MM.1S (cell line): ENCODE results near the gene PTGES3.

Experiments
- DNase-seq: peaks from one replicate; pipeline ENCODE4 v3.0.0-alpha.2; 2015
- H2AFZ ChIP-seq: fragments of 300-600 bp; sonication (generic); 2 replicates; pipeline ENCODE4 v1.6.0; 2016; ENCODE audit warnings: antibody characterized with exemption, low read length
- H3F3A ChIP-seq: fragments of 300-600 bp; sonication (generic); 2 replicates; pipeline ENCODE4 v1.6.1; 2016; ENCODE audit warnings: mild to moderate bottlenecking, antibody characterized with exemption, low read length, moderate library complexity, mixed read lengths; ENCODE audit not compliant: insufficient read depth
- H3K27ac ChIP-seq: fragments of 300-600 bp; sonication (generic); 2 replicates; pipeline ENCODE4 v1.5.1; 2016; ENCODE audit warnings: mild to moderate bottlenecking, low read length
- H3K27me3 ChIP-seq: fragments of 300-600 bp; sonication (generic); replicated peaks from 2 replicates; pipeline ENCODE4 v1.6.0; 2016; ENCODE audit warnings: low read length; ENCODE audit not compliant: insufficient read depth
- H3K36me3 ChIP-seq: fragments of 300-600 bp; sonication (generic); replicated peaks from 2 replicates; pipeline ENCODE4 v1.6.1; 2016; ENCODE audit warnings: mild to moderate bottlenecking, low read length, mixed read lengths; ENCODE audit not compliant: insufficient read depth
- H3K4me1 ChIP-seq: fragments of 300-600 bp; sonication (generic); 2 replicates; pipeline ENCODE4 v1.6.1; 2016; ENCODE audit warnings: low read length, mixed read lengths
- H3K4me2 ChIP-seq: fragments of 300-600 bp; sonication (generic); 2 replicates; pipeline ENCODE4 v1.6.0; 2016; ENCODE audit warnings: low read depth, low read length
- H3K4me3 ChIP-seq: fragments of 300-600 bp; sonication (generic); 2 replicates; pipeline ENCODE4 v1.5.1; 2016; ENCODE audit warnings: low read length, mixed read lengths
- H3K79me2 ChIP-seq: fragments of 300-600 bp; sonication (generic); 2 replicates; pipeline ENCODE4 v1.6.1; 2016; ENCODE audit warnings: mixed run types, low read length, mixed read lengths
- H3K9ac ChIP-seq: fragments of 300-600 bp; sonication (generic); 2 replicates; pipeline ENCODE4 v1.6.1; 2016; ENCODE audit warnings: low read length, mixed read lengths
- H3K9me2 ChIP-seq: fragments of 300-600 bp; sonication (generic); replicated peaks from 2 replicates; pipeline ENCODE4 v1.6.1; 2016; ENCODE audit warnings: mild to moderate bottlenecking, low read length, mixed read lengths; ENCODE audit not compliant: insufficient read depth
- H3K9me3 ChIP-seq: fragments of 300-600 bp; sonication (generic); replicated peaks from 2 replicates; pipeline ENCODE4 v1.6.1; 2016; ENCODE audit warnings: mild to moderate bottlenecking, low read length, mixed read lengths; ENCODE audit not compliant: insufficient read depth
- H4K20me1 ChIP-seq: fragments of 300-600 bp; sonication (generic); 2 replicates; pipeline ENCODE4 v1.6.1; 2016; ENCODE audit warnings: mild to moderate bottlenecking, low read length, moderate library complexity, mixed read lengths; ENCODE audit not compliant: insufficient read depth
- CTCF ChIP-seq: fragments of 300-600 bp; sonication (generic); IDR thresholded peaks from 2 replicates; pipeline ENCODE4 v1.5.1; 2016; ENCODE audit warnings: antibody characterized with exemption, low read length, mixed read lengths
- EZH2 ChIP-seq: fragments of 300-600 bp; sonication (generic); optimal IDR thresholded peaks from 2 replicates; pipeline ENCODE3; 2017; ENCODE audit warnings: low read depth, mild to moderate bottlenecking, antibody characterized with exemption, low read length, mixed read lengths
- EZH2phosphoT487 ChIP-seq: fragments of 300-600 bp; sonication (generic); IDR thresholded peaks from 2 replicates; pipeline ENCODE4 v1.6.1; 2018; ENCODE audit warnings: antibody characterized with exemption, low read length

PTGES3 gene

GRCh38 chr12:56629459-56630179, 58.5 kb downstream of the PTGES3 start:
- Histone ChIP-seq H3K4me1 (peaks cover 36% of the 10 kb centered on the region), H3K9me2 (no peaks in the 10 kb centered on the region), H3K9me3 (no peaks in the 10 kb centered on the region), H3K79me2 (peaks cover 100% of the 10 kb centered on the region), H3F3A (peaks cover 41% of the 10 kb centered on the region), H4K20me1 (peaks cover 10% of the 10 kb centered on the region; the same call in 1 of the 2 replicates), H3K27me3 (no peaks in the 10 kb centered on the region), H3K36me3 (no peaks in the 10 kb centered on the region; the same call in 1 of the 2 replicates), H3K27ac (peak overlapping the region; percentile 85), H3K4me3 (peak overlapping the region; percentile 79), H3K9ac (peak overlapping the region; percentile 91), H2AFZ (peak overlapping the region; percentile 28; the same call in 1 of the 2 replicates), H3K4me2 (peak overlapping the region; percentile 79)
- DNase-seq, result peak; percentile 22
- TF ChIP-seq EZH2phosphoT487 (no peak), CTCF (no peak), EZH2 (no peak)

GRCh38 chr12:56628671-56629458, 59.2 kb downstream of the PTGES3 start:
- peak overlapping the region; percentile 79 for H3K4me3 ChIP-seq
- no peak overlapping the region for H2AFZ ChIP-seq
- no peaks in the 10 kb centered on the region for H3K9me2 ChIP-seq
- no peaks in the 10 kb centered on the region; the same call in 1 of the 2 replicates for H3K36me3 ChIP-seq
- H3K9me3 ChIP-seq, result no peaks in the 10 kb centered on the region
- H3K4me1 ChIP-seq, result peaks cover 36% of the 10 kb centered on the region
- TF ChIP-seq CTCF, result no peak
- TF ChIP-seq EZH2, result no peak
- no peak for TF ChIP-seq EZH2phosphoT487
- peak overlapping the region; percentile 79 for H3K4me2 ChIP-seq
- no peaks in the 10 kb centered on the region for H3K27me3 ChIP-seq
- DNase-seq, result peak; percentile 89
- H3K9ac ChIP-seq, result peak overlapping the region; percentile 91
- H4K20me1 ChIP-seq, result peaks cover 17% of the 10 kb centered on the region
- peaks cover 36% of the 10 kb centered on the region for H3F3A ChIP-seq
- H3K27ac ChIP-seq, result peak overlapping the region; percentile 85
- peaks cover 100% of the 10 kb centered on the region for H3K79me2 ChIP-seq

- H3F3A ChIP-seq, result peaks cover 26% of the 10 kb centered on the region
- no peaks in the 10 kb centered on the region for H3K9me2 ChIP-seq
- peaks cover 16% of the 10 kb centered on the region for H3K4me1 ChIP-seq
- peaks cover 100% of the 10 kb centered on the region for H3K79me2 ChIP-seq
- no peak overlapping the region for H2AFZ ChIP-seq
- H3K27me3 ChIP-seq, result no peaks in the 10 kb centered on the region
- no peaks in the 10 kb centered on the region for H3K9me3 ChIP-seq
- H3K36me3 ChIP-seq, result no peaks in the 10 kb centered on the region; the same call in none of the 2 replicates
- H3K27ac ChIP-seq, result no peak overlapping the region
- H3K9ac ChIP-seq, result no peak overlapping the region
- H3K4me2 ChIP-seq, result no peak overlapping the region
- no peak for TF ChIP-seq EZH2phosphoT487
- no peak for TF ChIP-seq EZH2
- TF ChIP-seq CTCF, result no peak
- no peak for DNase-seq
- H4K20me1 ChIP-seq, result peaks cover 32% of the 10 kb centered on the region
- no peak overlapping the region for H3K4me3 ChIP-seq
Observed at GRCh38 chr12:56626701-56627100, 61.4 kb downstream of the PTGES3 start.
